Gastroesophageal sphincter (tissue), 3 donors: Measurements from ENCODE around the gene ROR2.

Experiments used
- POLR2A ChIP-seq, 2 donors: fragments of 450-650 bp; IDR thresholded peaks; one replicate each; pipeline ENCODE4 v1.6.1; 2017; ENCODE audit warnings: antibody characterized with exemption in 2 of 2, mild to moderate bottlenecking in 2 of 2, moderate library complexity in 1 of 2
- POLR2AphosphoS5 ChIP-seq: sonication (generic); formaldehyde crosslinking; IDR thresholded peaks from one replicate; pipeline ENCODE4 v1.6.1; 2017; ENCODE audit warnings: antibody characterized with exemption
- TF ChIP-seq, protein P1 (sequence below), 4 experiments: fragments of 200-600 bp in 2 of 4; fragments of 450-650 bp in 2 of 4; sonication (generic) in 1 of 4; IDR thresholded peaks; one replicate each; pipeline ENCODE4 v1.5.1; 2017 to 2019; ENCODE audit warnings: antibody characterized with exemption in 4 of 4, mild to moderate bottlenecking in 2 of 4, moderate library complexity in 2 of 4

DNA sequence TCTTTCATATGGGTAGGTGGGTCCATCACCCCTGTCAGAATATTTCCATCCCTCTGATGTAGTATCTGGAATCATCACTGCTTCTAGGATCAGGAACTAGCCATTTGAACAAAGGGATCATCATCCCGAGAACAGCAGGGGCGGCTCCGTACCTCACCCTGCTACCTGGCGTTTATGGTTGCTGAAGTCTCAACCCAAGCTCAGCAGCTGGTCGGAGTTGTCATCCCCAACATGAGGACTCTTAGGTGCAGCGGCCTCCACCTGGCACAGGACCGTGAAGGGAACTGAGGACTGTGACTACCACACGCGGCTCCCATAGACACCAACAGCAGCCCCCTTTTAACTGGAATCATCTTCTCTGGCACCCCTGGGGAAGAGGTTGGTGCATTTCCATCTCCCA lies 35.1 kb downstream of the ROR2 start:
- TF ChIP-seq, protein P1, sequence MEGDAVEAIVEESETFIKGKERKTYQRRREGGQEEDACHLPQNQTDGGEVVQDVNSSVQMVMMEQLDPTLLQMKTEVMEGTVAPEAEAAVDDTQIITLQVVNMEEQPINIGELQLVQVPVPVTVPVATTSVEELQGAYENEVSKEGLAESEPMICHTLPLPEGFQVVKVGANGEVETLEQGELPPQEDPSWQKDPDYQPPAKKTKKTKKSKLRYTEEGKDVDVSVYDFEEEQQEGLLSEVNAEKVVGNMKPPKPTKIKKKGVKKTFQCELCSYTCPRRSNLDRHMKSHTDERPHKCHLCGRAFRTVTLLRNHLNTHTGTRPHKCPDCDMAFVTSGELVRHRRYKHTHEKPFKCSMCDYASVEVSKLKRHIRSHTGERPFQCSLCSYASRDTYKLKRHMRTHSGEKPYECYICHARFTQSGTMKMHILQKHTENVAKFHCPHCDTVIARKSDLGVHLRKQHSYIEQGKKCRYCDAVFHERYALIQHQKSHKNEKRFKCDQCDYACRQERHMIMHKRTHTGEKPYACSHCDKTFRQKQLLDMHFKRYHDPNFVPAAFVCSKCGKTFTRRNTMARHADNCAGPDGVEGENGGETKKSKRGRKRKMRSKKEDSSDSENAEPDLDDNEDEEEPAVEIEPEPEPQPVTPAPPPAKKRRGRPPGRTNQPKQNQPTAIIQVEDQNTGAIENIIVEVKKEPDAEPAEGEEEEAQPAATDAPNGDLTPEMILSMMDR (IDR thresholded peaks at IDR 0.05): no peak
- TF ChIP-seq POLR2AphosphoS5 (no peak), POLR2A (IDR thresholded peaks at IDR 0.05) (no peak)
